ENCODE measurements around the gene ZNF514.
"Not testable (repeated sequence)": the region's sequence is repeated elsewhere in the genome, so short reads cannot be mapped to it uniquely, and the experiment has no call there.

ZNF514 gene

DNA sequence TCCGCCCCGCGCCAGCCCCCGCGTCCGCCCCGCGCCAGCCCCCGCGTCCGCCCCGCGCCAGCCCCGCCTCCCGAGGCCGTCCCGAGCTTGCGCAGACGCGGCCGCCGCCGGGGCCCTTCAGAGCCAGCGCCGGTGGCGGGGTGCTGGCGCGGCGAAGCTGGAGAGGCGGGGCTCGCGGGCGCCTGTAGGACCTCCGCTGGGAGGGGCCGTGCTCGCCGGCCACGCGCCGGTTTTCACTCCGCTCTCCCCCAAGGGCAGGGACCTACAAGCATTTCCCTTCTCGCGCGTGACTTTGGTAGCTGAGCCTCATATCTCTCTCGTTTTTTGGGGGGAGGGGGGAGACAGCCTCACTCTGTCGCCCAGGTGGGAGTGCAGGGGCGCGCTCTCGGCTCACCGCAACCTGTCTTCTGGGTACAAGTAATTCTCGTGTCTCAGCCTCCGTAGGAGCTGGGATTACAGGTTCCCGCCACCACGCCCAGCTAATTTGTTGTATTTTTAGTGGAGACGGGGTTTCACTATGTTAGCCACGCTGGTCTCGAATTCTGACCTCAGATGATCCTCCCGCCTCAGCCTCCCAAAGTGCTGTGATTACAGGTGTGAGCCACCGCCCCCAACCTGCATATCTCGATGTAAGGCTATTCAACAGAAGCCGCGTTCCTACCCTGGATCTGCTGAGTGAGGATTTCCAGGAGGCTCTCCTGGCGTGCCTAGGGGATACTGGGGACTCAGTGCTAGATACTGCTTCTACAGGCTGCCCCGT lies at the start of gene ZNF514:
Gene ZNF514, minus strand, starts transcription at position 159 of the 760 bp plus-strand sequence. CDS start 6,595 bp downstream, outside the sequence.
- DNase-seq (ENCODE audit: low read depth, low spot score): peak; percentile 35

DNA sequence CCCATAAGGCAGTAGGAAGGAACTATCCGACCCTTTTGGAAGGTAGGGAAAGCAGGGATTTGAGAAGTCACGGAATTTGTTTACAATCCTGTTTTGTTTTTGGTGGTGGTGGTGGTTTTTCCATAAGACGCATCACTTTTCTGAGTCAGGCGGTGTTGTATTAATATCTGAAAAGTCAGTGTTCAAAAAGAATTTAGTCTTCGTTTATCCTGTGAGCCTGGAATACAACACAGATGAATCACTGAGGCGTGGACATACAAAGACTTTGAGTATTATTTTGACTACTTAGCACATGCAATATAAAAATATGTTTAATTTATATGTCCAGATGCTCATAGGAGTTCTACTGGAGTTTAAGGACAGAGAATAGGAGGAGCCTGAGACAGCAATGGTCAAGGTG lies 48.5 kb upstream of the ZNF514 start:
- no peak for DNase-seq (ENCODE audit: low read depth, low spot score)

- DNase-seq (ENCODE audit: low read depth, low spot score): peak; percentile 51
Measured at GRCh38 chr2:95207111-95207961, 47.7 kb upstream of the ZNF514 start, which contains the start of gene ZNF892. Gene ZNF892, plus strand, starts transcription at chr2:95207521. Its CDS starts 295 bp downstream, at chr2:95207816.

- no peak for DNase-seq (ENCODE audit: low read depth, low spot score)
Measured at GRCh38 chr2:95206096-95206495, 46.4 kb upstream of the ZNF514 start.

DNA sequence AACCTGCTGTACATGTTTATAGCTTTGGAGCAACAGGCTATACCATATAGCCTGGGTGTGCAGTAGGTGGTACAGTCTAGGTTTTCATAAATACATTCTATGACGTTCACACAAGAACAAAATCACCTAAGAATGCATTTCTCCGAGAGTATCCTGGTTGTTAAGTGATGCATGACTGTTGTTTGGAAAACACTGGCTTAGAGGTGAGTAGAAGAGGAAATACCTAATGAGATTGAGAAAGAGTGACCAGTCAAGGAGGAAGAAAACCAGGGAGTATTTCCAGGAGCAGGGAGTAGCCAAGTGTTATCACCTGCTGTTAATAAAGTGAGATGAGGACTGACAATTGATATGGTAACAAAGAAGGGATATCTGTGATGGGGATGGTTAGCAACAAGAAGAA lies 44.7 kb upstream of the ZNF514 start:
- DNase-seq (ENCODE audit: low read depth, low spot score): no peak

DNA sequence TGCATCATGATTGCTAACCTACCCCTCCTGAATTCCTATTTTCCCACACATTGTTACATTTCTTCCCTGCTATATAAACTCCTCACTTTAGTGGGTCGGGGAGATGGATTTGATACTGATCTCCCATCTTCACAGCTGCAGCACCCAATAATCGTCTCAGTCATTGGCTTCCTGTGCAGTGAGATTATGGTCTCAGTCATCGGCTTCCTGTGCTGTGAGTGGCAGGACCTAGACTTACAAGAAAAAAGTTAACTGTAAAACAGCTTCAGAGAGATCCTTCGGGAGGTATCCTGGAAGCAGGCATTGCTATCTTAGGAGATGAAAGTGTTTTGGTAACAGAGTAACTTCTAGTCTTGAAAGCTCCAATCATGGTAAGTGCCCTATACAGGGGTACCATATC lies 44.3 kb upstream of the ZNF514 start:
- no peak for DNase-seq (ENCODE audit: low read depth, low spot score)

GRCh38 chr2:95192956-95193355 lies 33.3 kb upstream of the ZNF514 start:
- not testable (repeated sequence) for DNase-seq (ENCODE audit: low read depth, low spot score)

GRCh38 chr2:95185973-95186372 lies 26.3 kb upstream of the ZNF514 start:
- DNase-seq (ENCODE audit: low read depth, low spot score): no peak

DNA sequence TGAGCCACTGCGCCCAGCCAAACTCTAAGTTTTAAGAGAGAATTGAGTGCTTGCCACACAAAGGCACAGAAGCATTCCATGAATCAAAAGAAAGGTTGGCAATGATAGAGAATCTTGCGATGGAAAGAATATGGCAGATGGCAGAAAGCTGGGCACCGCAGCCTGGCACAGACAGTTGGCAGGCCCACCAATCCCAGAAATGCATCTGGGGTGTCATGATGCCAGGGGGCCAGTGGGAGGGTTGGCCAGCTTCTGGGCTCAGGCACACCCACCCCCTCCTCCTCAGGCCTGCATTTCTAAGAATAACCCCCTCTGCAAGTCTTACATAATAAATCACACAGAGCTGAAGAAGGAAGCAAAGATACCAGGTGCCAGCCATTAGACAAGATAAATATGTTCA lies 25.5 kb upstream of the ZNF514 start:
- DNase-seq (ENCODE audit: low read depth, low spot score): no peak

GRCh38 chr2:95181774-95182173 lies 22.1 kb upstream of the ZNF514 start:
- no peak for DNase-seq (ENCODE audit: low read depth, low spot score)

GRCh38 chr2:95179451-95179850 lies 19.8 kb upstream of the ZNF514 start:
- no peak for DNase-seq (ENCODE audit: low read depth, low spot score)

- DNase-seq (ENCODE audit: low read depth, low spot score): no peak
Measured at GRCh38 chr2:95174031-95174542, 14.4 kb upstream of the ZNF514 start.

DNA sequence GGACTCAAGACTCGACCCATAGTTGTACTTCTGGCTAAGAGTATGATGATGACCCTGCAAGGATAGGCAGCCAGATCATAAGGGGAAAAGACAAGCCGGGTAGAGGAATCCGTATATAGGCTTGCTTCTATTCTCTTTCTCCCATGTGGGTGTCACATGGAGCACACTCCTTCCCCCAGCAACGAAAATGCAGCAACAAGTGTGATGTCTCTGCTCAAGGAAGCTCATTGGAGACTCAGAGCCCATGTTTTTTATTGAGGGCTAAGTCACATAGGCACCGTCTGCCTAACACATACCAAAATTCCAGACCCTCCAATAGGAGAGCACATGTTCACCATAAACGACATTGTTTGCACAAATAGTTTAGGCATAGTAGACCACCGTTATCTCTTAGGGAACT lies 12.3 kb upstream of the ZNF514 start:
- no peak for DNase-seq (ENCODE audit: low read depth, low spot score)

GRCh38 chr2:95166065-95166763 lies 6.6 kb upstream of the ZNF514 start:
- DNase-seq (ENCODE audit: low read depth, low spot score): no peak

DNA sequence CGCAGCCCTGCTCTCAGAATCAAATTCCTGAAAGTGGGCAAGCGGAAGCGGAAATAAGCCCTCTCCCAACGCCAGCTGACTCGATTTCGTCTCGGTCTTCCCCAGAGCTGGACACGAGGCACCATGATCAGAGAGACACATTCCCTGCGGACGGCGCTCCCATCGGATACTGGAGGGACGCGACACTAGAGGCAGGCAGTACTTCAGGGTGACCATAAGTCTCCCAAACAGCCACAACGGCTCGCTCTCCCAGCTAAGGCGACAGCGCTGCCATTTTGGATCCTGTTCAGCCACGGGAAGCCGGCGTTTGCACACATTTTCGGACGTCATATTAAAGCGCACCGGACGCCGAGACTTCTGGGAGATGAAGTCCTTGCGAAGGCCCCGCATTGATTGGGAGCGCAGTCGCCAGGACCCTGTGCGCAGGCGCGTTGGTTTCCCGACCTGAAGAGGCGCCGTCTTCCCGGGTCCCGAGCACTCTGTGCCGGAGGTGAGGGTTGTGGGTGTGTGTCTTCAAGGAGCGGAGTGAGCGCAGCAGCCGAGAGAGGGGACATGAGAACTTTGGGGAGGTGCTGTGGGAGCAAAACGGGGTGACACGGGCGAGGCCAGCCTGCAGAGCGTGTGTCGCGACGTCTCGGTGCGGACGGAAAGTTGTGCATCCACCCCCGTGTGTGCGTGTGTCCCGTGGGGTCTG lies 5.9 kb upstream of the ZNF514 start, which contains the start of gene ZNF2:
Gene ZNF2, plus strand, starts transcription at position 439 of the 694 bp plus-strand sequence. CDS start 10,418 bp downstream, outside the sequence.
- peak; percentile 93 for DNase-seq (ENCODE audit: low read depth, low spot score)

DNA sequence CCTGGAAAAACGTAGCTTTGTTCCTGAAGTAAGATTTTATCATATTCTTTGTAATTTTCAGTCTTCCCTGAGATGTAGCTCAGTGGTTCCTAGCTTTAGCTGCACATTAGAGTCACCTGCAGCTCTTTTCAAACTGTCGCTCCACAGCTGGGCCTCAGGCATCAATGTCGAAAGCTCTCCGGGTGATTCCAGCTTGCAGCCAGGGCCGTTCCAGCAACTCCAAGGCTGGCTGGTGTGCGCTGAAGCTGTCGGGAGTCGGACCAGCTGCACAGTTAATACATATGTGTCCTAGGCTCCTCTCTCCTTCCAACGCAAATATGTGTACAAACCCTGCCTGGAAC lies 5.4 kb upstream of the ZNF514 start:
- DNase-seq (ENCODE audit: low read depth, low spot score): no peak

DNA sequence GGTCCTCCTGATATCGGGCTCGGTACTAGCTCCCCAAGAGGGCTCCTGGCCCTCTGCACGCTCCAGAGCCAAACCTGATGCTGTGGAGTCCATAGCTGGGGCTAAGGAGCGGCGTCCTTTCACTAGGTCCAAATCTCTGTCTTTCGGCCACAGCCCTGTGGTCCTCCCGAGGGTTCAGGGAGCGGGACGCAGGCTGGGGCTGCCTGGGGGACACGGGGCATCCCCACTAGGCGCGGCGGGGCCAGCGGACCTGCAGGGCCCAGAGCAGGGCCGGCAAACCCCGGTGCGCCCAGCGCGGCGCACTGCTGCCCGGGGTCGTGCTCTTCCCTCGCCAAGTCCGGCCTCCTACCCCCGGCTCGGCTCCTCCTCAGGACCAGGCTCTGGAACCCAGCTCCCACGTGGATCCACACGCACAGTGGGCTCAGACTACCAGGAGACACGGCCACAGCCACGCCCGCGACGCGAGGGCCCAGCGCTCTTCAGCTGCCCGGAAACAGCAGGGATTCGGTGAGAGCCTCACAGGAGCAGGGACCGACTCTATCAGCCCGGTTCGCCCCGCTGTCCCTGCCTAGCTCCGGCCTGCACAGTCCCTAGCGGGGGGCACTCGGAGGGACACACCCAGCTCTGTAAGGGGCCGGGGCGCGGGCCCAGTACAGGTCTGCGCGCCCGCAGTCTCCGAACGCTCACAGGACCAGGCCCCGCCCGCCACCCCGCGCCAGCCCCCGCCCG lies 593 bp downstream of the ZNF514 start:
- no peak for DNase-seq (ENCODE audit: low read depth, low spot score)

GRCh38 chr2:95158441-95158840 lies 1.2 kb downstream of the ZNF514 start:
- no peak for DNase-seq (ENCODE audit: low read depth, low spot score)

GRCh38 chr2:95149397-95149984 lies 10.2 kb downstream of the ZNF514 start:
- no peak for DNase-seq (ENCODE audit: low read depth, low spot score)

- DNase-seq (ENCODE audit: low read depth, low spot score): no peak
Measured at GRCh38 chr2:95143838-95144237, 15.8 kb downstream of the ZNF514 start.

Measured in activated naive CD8-positive, alpha-beta T cell treated with anti-CD3 and anti-CD28 coated beads, Interleukin-2, amount 50 U/mL, for 16 hours (primary cell).